ENCODE data around the gene ERCC4.

DNA sequence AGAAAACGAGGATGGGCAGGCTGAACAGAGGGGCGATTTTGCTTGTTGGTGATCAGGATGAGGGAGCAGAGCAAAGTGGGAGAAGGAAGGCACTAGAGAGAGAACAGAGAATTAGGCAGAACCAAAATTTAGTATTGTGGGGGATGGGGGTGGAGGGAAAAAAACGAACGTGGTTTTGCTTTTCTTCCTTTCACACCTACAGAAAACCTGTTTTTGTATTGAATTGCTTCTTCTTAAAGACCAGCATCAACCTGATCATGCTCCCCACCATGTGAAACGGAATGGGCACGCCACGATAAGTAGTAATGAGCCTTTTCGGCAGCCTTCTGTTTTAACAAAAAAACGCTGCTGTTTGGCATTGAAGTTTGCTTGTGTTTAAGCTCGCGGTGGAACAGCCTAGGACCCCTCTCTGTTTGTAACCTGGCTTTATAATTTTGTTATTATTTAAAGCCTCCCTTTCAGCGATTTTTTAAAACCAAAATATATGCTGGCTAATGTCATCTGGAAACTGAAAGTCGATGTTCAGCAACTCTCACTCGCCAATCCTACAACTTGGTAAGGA, 36.8 kb downstream of the ERCC4 start:
- TF ChIP-seq, protein P1, sequence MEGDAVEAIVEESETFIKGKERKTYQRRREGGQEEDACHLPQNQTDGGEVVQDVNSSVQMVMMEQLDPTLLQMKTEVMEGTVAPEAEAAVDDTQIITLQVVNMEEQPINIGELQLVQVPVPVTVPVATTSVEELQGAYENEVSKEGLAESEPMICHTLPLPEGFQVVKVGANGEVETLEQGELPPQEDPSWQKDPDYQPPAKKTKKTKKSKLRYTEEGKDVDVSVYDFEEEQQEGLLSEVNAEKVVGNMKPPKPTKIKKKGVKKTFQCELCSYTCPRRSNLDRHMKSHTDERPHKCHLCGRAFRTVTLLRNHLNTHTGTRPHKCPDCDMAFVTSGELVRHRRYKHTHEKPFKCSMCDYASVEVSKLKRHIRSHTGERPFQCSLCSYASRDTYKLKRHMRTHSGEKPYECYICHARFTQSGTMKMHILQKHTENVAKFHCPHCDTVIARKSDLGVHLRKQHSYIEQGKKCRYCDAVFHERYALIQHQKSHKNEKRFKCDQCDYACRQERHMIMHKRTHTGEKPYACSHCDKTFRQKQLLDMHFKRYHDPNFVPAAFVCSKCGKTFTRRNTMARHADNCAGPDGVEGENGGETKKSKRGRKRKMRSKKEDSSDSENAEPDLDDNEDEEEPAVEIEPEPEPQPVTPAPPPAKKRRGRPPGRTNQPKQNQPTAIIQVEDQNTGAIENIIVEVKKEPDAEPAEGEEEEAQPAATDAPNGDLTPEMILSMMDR (conservative IDR thresholded peaks at IDR 0.05; ENCODE audit: low read depth in 2 of 2) = no peak
- TF ChIP-seq EZH2 (IDR thresholded peaks at IDR 0.05; ENCODE audit: low read depth, unreplicated experiment) = no peak
- no peak for TF ChIP-seq ETS1 (IDR thresholded peaks at IDR 0.05)
- TF ChIP-seq POLR2AphosphoS5 (IDR thresholded peaks at IDR 0.05; ENCODE audit: low read depth) = no peak

Data from GM23338 (cell line).